ENCODE data around the gene ZNF577. TPM values are rescaled to one million over a fixed set of nuclear protein-coding genes. Genes with fewer than 3 reads are reported as not detected.
A peak's percentile ranks its signal among the peaks of the same experiment; 100 is the strongest.

Gene ZNF577
- total and polyA plus RNA-seq, 2 experiments from 2014 or later: 8.8 to 9.3 TPM

GRCh38 chr19:51905206-51905605, 17.5 kb upstream of the ZNF577 start:
- H4K20me1 ChIP-seq (ENCODE audit: insufficient read depth): no peaks in the 10 kb centered on the region
- H3K9ac ChIP-seq: no peak overlapping the region
- DNase-seq: no peak
- H3K4me2 ChIP-seq (ENCODE audit: unreplicated experiment): peak overlapping the region; percentile 90
- H3K4me3 ChIP-seq: no peak overlapping the region
- no peaks in the 10 kb centered on the region for H3K36me3 ChIP-seq (ENCODE audit: low read depth)
- WGBS, 2 experiments (ENCODE audit: low coverage in 1 of 2, low lambda C conversion rate in 2 of 2, missing lambda C conversion rate in 2 of 2): 56 to 60% methylated on average over 3 of the region's 3 CpGs
- H3F3A ChIP-seq (ENCODE audit: insufficient read depth): no peaks in the 10 kb centered on the region
- H3K27me3 ChIP-seq (replicated peaks; ENCODE audit: insufficient read depth): no peaks in the 10 kb centered on the region
- H2AFZ ChIP-seq: peak overlapping the region; percentile 98
- H3K9me2 ChIP-seq (ENCODE audit: insufficient read depth): no peaks in the 10 kb centered on the region
- TF ChIP-seq EZH2phosphoT487 (IDR thresholded peaks at IDR 0.05; ENCODE audit: insufficient read depth, low read depth) (no peak), EZH2 (IDR thresholded peaks at IDR 0.05; ENCODE audit: insufficient read depth, poor library complexity, severe bottlenecking) (no peak)
- no peak overlapping the region for H3K27ac ChIP-seq
- no peaks in the 10 kb centered on the region for H3K9me3 ChIP-seq (ENCODE audit: low read depth)
- in situ Hi-C loops (cut with MboI): no loop called here
- peaks cover 5% of the 10 kb centered on the region; the same call in 1 of the 2 replicates for H3K4me1 ChIP-seq (ENCODE audit: insufficient read depth)
- H3K79me2 ChIP-seq (ENCODE audit: insufficient read depth): peaks cover 46% of the 10 kb centered on the region

- Histone ChIP-seq H3K79me2 (ENCODE audit: insufficient read depth) (peaks cover 52% of the 10 kb centered on the region), H3K4me1 (ENCODE audit: insufficient read depth) (peaks cover 5% of the 10 kb centered on the region; the same call in 1 of the 2 replicates), H3F3A (ENCODE audit: insufficient read depth) (no peaks in the 10 kb centered on the region), H4K20me1 (ENCODE audit: insufficient read depth) (no peaks in the 10 kb centered on the region), H3K27me3 (replicated peaks; ENCODE audit: insufficient read depth) (no peaks in the 10 kb centered on the region), H3K27ac (peak within 1 kb of the TSS; percentile 47), H3K36me3 (ENCODE audit: low read depth) (peaks cover 6% of the 10 kb centered on the region; the same call in 1 of the 2 replicates), H3K9me3 (ENCODE audit: low read depth) (no peaks in the 10 kb centered on the region), H3K4me3 (peak within 1 kb of the TSS; percentile 92), H3K4me2 (ENCODE audit: unreplicated experiment) (peak within 1 kb of the TSS; percentile 90), H3K9me2 (ENCODE audit: insufficient read depth) (no peaks in the 10 kb centered on the region), H3K9ac (peak within 1 kb of the TSS; percentile 87), H2AFZ (peak within 1 kb of the TSS; percentile 98)
- DNase-seq: peak; percentile 95
- 1 to 2% methylated on average over 43 of the region's 43 CpGs for WGBS, 2 experiments (ENCODE audit: low coverage in 1 of 2, low lambda C conversion rate in 2 of 2, missing lambda C conversion rate in 2 of 2)
- in situ Hi-C loops (cut with MboI): no loop called here
- TF ChIP-seq EZH2phosphoT487 (IDR thresholded peaks at IDR 0.05; ENCODE audit: insufficient read depth, low read depth) (no peak), EZH2 (IDR thresholded peaks at IDR 0.05; ENCODE audit: insufficient read depth, poor library complexity, severe bottlenecking) (no peak)
These were observed 16.8 kb upstream of the ZNF577 start, which contains the start of gene ZNF649 for GRCh38 chr19:51904331-51905165. TSS of gene ZNF649 (minus strand) at chr19:51905017. CDS start at chr19:51900107, 4,910 bp downstream.

DNA sequence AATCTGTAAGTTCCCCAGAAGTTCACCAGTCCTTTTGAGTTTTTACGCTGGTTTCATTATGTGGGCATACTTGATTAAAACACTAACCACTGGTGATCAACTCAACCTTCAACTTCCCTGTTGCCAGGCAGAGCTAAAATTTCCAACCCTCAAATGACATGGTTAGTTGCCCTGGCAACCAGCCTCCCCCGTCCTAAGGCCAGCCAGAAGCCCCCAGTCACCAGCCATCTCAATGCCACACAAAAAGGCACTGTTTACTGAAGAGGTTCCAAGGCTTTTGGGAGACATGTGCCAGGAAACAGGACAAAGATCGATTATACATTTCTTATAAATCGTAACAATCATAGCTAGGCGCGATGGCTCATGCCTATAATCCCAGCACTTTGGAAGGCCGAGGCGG, 15.4 kb upstream of the ZNF577 start:
- H3F3A ChIP-seq (ENCODE audit: insufficient read depth): no peaks in the 10 kb centered on the region
- WGBS, 2 experiments (ENCODE audit: low coverage in 1 of 2, low lambda C conversion rate in 2 of 2, missing lambda C conversion rate in 2 of 2): 81 to 82% methylated on average over 8 of the region's 8 CpGs
- H3K79me2 ChIP-seq (ENCODE audit: insufficient read depth): peaks cover 64% of the 10 kb centered on the region
- H3K9me3 ChIP-seq (ENCODE audit: low read depth): no peaks in the 10 kb centered on the region
- no peak overlapping the region for H3K9ac ChIP-seq
- H3K27me3 ChIP-seq (replicated peaks; ENCODE audit: insufficient read depth): no peaks in the 10 kb centered on the region
- DNase-seq: no peak
- H3K27ac ChIP-seq: no peak overlapping the region
- H3K4me3 ChIP-seq: peak overlapping the region; percentile 92
- H3K4me2 ChIP-seq (ENCODE audit: unreplicated experiment): peak overlapping the region; percentile 90
- H3K36me3 ChIP-seq (ENCODE audit: low read depth): peaks cover 18% of the 10 kb centered on the region
- no peak for TF ChIP-seq EZH2phosphoT487 (IDR thresholded peaks at IDR 0.05; ENCODE audit: insufficient read depth, low read depth)
- no peak for TF ChIP-seq EZH2 (IDR thresholded peaks at IDR 0.05; ENCODE audit: insufficient read depth, poor library complexity, severe bottlenecking)
- H4K20me1 ChIP-seq (ENCODE audit: insufficient read depth): no peaks in the 10 kb centered on the region
- H3K4me1 ChIP-seq (ENCODE audit: insufficient read depth): peaks cover 5% of the 10 kb centered on the region; the same call in 1 of the 2 replicates
- in situ Hi-C loops (cut with MboI): no loop called here
- H2AFZ ChIP-seq: no peak overlapping the region
- no peaks in the 10 kb centered on the region for H3K9me2 ChIP-seq (ENCODE audit: insufficient read depth)

GRCh38 chr19:51901860-51902259, 14.1 kb upstream of the ZNF577 start:
- Histone ChIP-seq H3K4me3 (no peak overlapping the region), H3K27me3 (replicated peaks; ENCODE audit: insufficient read depth) (no peaks in the 10 kb centered on the region), H3K79me2 (ENCODE audit: insufficient read depth) (peaks cover 72% of the 10 kb centered on the region), H2AFZ (no peak overlapping the region), H3K27ac (no peak overlapping the region), H3K36me3 (ENCODE audit: low read depth) (peaks cover 26% of the 10 kb centered on the region), H3K9ac (no peak overlapping the region), H4K20me1 (ENCODE audit: insufficient read depth) (no peaks in the 10 kb centered on the region), H3K4me1 (ENCODE audit: insufficient read depth) (peaks cover 5% of the 10 kb centered on the region; the same call in 1 of the 2 replicates), H3K9me3 (ENCODE audit: low read depth) (no peaks in the 10 kb centered on the region), H3F3A (ENCODE audit: insufficient read depth) (no peaks in the 10 kb centered on the region), H3K9me2 (ENCODE audit: insufficient read depth) (no peaks in the 10 kb centered on the region), H3K4me2 (ENCODE audit: unreplicated experiment) (no peak overlapping the region)
- 77 to 79% methylated on average over 4 of the region's 4 CpGs for WGBS, 2 experiments (ENCODE audit: low coverage in 1 of 2, low lambda C conversion rate in 2 of 2, missing lambda C conversion rate in 2 of 2)
- TF ChIP-seq EZH2phosphoT487 (IDR thresholded peaks at IDR 0.05; ENCODE audit: insufficient read depth, low read depth): no peak
- TF ChIP-seq EZH2 (IDR thresholded peaks at IDR 0.05; ENCODE audit: insufficient read depth, poor library complexity, severe bottlenecking): no peak
- in situ Hi-C loops (cut with MboI): no loop called here
- DNase-seq: peak; percentile 39

All from GM23248 (cell line).